Measurements from ENCODE around the gene SLC39A10. TPM values are rescaled to one million over a fixed set of nuclear protein-coding genes. Genes with fewer than 3 reads are reported as not detected.
"Not testable (repeated sequence)": the region's sequence is repeated elsewhere in the genome, so short reads cannot be mapped to it uniquely, and the experiment has no call there.

The SLC39A10 gene
- total RNA-seq, 1 donor from 2014 or later, result 27.2 TPM

GRCh38 chr2:195687320-195688086 lies 30.5 kb downstream of the SLC39A10 start:
- Mint-ChIP-seq H3K27ac (no peak overlapping the region), H3K9me3 (peaks cover 23% of the 10 kb centered on the region), H3K4me1 (ENCODE audit: low read depth) (peaks cover 25% of the 10 kb centered on the region), H3K4me3 (ENCODE audit: low read depth) (no peak overlapping the region), H3K36me3 (ENCODE audit: low read depth) (peaks cover 52% of the 10 kb centered on the region), H3K27me3 (ENCODE audit: low read depth) (no peaks in the 10 kb centered on the region)
- intact Hi-C loops (cut with micrococcal nuclease), result no loop called here
- DNase-seq (ENCODE audit: low spot score), result no peak

DNA sequence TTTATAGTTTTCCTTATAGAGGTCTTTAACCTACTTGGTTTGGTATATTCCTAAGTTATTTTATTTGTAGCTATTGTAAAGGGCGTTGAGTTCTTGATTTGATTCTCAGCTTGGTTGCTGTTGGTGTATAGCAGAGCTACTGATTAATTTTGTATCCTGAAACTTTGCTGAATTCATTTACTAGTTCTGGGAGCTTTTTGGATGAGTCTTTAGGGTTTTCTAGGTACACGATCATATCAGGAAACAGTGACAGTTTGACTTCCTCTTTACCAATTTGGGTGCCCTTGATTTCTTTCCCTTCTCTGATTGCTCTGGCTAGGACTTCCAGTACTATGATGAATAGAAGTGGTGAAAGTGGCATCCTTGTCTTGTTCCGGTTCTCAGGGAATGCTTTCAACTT lies 35.5 kb downstream of the SLC39A10 start:
- H3K27me3 Mint-ChIP-seq (ENCODE audit: low read depth); DNase-seq (ENCODE audit: low spot score); H3K27ac Mint-ChIP-seq; intact Hi-C loops (cut with micrococcal nuclease); H3K4me3 Mint-ChIP-seq (ENCODE audit: low read depth): not testable (repeated sequence)
- H3K36me3 Mint-ChIP-seq (ENCODE audit: low read depth), result peaks cover 48% of the 10 kb centered on the region
- peaks cover 31% of the 10 kb centered on the region for H3K9me3 Mint-ChIP-seq
- peaks cover 19% of the 10 kb centered on the region for H3K4me1 Mint-ChIP-seq (ENCODE audit: low read depth)

- intact Hi-C loops (cut with micrococcal nuclease), result no loop called here
- H3K27me3 Mint-ChIP-seq (ENCODE audit: low read depth), result no peaks in the 10 kb centered on the region
- peaks cover 24% of the 10 kb centered on the region for H3K4me1 Mint-ChIP-seq (ENCODE audit: low read depth)
- no peak overlapping the region for H3K4me3 Mint-ChIP-seq (ENCODE audit: low read depth)
- H3K36me3 Mint-ChIP-seq (ENCODE audit: low read depth), result peaks cover 59% of the 10 kb centered on the region
- H3K27ac Mint-ChIP-seq, result no peak overlapping the region
- no peak for DNase-seq (ENCODE audit: low spot score)
- H3K9me3 Mint-ChIP-seq, result peaks cover 36% of the 10 kb centered on the region
Measured at GRCh38 chr2:195694553-195694952, 37.5 kb downstream of the SLC39A10 start.

GRCh38 chr2:195695002-195695631 lies 38.1 kb downstream of the SLC39A10 start:
- no peak overlapping the region for H3K27ac Mint-ChIP-seq
- intact Hi-C loops (cut with micrococcal nuclease), result no loop called here
- no peak overlapping the region for H3K4me3 Mint-ChIP-seq (ENCODE audit: low read depth)
- H3K9me3 Mint-ChIP-seq, result peaks cover 41% of the 10 kb centered on the region
- peaks cover 62% of the 10 kb centered on the region for H3K36me3 Mint-ChIP-seq (ENCODE audit: low read depth)
- no peaks in the 10 kb centered on the region for H3K27me3 Mint-ChIP-seq (ENCODE audit: low read depth)
- no peak for DNase-seq (ENCODE audit: low spot score)
- H3K4me1 Mint-ChIP-seq (ENCODE audit: low read depth), result peaks cover 24% of the 10 kb centered on the region

- Mint-ChIP-seq H3K4me1 (ENCODE audit: low read depth) (peaks cover 24% of the 10 kb centered on the region), H3K9me3 (peaks cover 41% of the 10 kb centered on the region), H3K27me3 (ENCODE audit: low read depth) (no peaks in the 10 kb centered on the region), H3K4me3 (ENCODE audit: low read depth) (no peak overlapping the region), H3K27ac (no peak overlapping the region), H3K36me3 (ENCODE audit: low read depth) (peaks cover 61% of the 10 kb centered on the region)
- no peak for DNase-seq (ENCODE audit: low spot score)
- intact Hi-C loops (cut with micrococcal nuclease), result no loop called here
Measured at GRCh38 chr2:195696012-195696411, 39.0 kb downstream of the SLC39A10 start.

DNA sequence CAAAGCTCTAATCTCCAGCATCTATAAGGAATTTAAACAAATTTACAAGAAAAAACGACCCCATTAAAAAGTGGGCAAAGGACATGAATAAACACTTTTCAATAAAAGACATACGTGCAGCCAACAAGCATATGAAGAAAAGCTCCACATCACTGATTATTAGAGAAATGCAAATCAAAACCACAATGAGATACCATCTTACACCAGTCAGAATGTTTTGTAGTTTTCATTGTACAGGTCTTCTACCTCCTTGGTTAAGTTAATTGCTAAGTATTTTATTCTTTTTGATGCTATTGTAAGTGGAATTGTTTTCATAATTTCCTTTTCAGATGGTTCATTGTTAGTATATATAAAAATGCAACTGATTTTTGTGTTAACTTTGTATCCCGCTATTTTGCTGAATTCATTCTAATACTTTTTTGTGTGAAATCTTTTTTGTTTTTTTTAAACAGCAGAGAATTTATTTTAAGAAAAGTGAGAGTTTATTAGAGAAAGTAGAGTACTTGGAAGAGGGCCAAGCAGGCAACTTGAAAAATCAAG lies 40.7 kb downstream of the SLC39A10 start:
- H3K4me1 Mint-ChIP-seq (ENCODE audit: low read depth), result peaks cover 12% of the 10 kb centered on the region
- H3K9me3 Mint-ChIP-seq, result peaks cover 31% of the 10 kb centered on the region
- no peak overlapping the region for H3K4me3 Mint-ChIP-seq (ENCODE audit: low read depth)
- no peaks in the 10 kb centered on the region for H3K27me3 Mint-ChIP-seq (ENCODE audit: low read depth)
- DNase-seq (ENCODE audit: low spot score), result no peak
- H3K27ac Mint-ChIP-seq, result no peak overlapping the region
- intact Hi-C loops (cut with micrococcal nuclease), result no loop called here
- H3K36me3 Mint-ChIP-seq (ENCODE audit: low read depth), result peaks cover 57% of the 10 kb centered on the region

DNA sequence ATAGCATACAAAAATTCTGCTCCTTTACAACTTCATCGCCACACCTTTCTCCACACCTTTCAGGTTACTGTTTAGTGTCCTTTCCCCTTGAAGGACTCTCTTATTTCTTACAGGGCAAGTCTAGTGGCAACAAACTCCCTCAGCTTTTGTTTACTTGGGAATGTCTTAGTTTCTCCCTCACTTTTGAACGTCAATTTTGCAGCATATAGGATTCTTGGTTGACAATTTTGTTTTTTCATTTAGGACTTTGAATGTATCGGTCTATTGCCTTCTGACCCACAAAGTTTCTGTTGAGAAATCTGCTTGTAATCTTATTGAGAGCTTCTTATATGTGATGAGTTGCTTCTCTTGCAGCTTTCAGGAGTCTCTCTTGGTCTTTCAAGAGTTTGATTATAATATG lies 43.5 kb downstream of the SLC39A10 start:
- H3K9me3 Mint-ChIP-seq, result peaks cover 23% of the 10 kb centered on the region
- no peaks in the 10 kb centered on the region for H3K27me3 Mint-ChIP-seq (ENCODE audit: low read depth)
- no peak for DNase-seq (ENCODE audit: low spot score)
- H3K4me3 Mint-ChIP-seq (ENCODE audit: low read depth), result no peak overlapping the region
- H3K36me3 Mint-ChIP-seq (ENCODE audit: low read depth), result peaks cover 42% of the 10 kb centered on the region
- intact Hi-C loops (cut with micrococcal nuclease), result no loop called here
- peaks cover 6% of the 10 kb centered on the region for H3K4me1 Mint-ChIP-seq (ENCODE audit: low read depth)
- no peak overlapping the region for H3K27ac Mint-ChIP-seq

DNA sequence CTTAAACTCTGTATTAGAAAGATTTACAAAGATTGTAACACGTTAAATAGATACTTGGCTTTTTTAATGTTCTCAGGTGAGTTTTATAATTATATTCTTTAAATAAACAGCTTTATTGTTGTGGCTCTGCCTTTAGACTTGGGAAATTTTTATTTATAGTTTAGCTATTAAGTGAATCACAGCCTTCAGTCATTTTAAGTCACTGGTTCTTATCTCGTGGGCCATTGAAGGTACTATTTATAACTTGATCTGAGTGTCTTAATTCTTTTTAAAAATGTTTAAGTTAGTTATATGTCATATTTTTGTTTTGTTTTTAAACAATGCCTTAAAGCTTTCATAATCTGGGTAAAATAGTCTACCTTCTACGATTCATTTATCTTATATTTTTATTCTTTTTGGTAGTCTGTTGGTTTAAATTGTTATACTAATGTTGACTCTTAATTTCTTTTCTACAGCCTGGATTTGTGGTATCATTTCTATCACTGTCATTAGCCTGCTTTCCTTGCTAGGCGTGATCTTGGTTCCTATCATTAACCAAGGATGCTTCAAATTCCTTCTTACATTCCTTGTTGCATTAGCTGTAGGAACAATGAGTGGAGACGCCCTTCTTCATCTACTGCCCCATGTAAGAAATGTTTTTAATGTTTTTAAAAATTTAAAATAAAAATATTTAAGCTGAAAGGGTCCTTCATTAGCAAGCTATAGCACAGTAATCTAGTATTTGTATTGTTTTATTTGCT lies 49.3 kb downstream of the SLC39A10 start:
- Mint-ChIP-seq H3K4me1 (ENCODE audit: low read depth) (no peaks in the 10 kb centered on the region), H3K4me3 (ENCODE audit: low read depth) (no peak overlapping the region), H3K27ac (no peak overlapping the region), H3K9me3 (peaks cover 2% of the 10 kb centered on the region), H3K36me3 (ENCODE audit: low read depth) (peaks cover 44% of the 10 kb centered on the region), H3K27me3 (ENCODE audit: low read depth) (no peaks in the 10 kb centered on the region)
- DNase-seq (ENCODE audit: low spot score), result no peak
- intact Hi-C loops (cut with micrococcal nuclease), result no loop called here

DNA sequence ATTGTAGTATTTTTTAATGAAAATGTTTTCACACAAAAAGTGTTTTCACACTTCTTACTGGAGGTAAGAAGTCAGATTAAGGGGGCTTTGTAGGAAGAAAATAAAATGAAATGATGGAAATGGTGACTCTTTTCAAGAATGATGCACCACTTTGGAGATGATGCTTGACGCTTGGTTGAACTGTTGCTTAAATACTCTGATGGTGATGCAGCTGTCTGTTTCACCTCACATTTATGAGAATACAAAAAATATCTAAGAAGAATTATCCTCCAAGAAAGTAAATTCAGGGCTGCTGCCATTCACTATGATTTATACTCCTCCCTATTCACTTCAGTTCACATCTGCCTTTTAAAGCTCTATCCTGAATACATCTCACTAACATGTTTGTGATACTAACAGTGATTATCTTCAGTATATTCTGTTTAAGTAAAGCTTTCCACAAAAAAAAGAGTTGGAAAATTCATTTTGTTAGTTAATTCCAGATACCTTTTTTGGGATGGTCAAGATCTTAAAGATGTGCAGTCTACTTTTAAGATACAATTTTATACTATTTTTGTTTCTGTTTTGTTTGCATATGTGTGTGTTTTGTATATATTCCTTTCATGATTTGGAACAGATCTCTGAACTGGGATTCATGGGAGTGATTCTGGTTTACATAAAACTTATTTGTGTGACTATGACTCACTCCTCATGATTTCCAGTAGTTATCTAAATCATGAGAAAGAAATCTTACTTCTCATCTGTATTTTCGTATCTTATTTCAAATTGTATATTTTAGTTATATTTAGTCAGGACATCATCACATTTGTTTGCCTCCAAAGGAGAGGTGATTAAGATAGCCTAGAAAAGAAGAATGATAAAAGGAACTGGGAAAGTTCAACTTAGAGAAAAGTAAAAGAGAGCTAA lies 53.1 kb downstream of the SLC39A10 start:
- peaks cover 53% of the 10 kb centered on the region for H3K36me3 Mint-ChIP-seq (ENCODE audit: low read depth)
- no peak overlapping the region for H3K4me3 Mint-ChIP-seq (ENCODE audit: low read depth)
- peaks cover 7% of the 10 kb centered on the region for H3K4me1 Mint-ChIP-seq (ENCODE audit: low read depth)
- DNase-seq (ENCODE audit: low spot score), result no peak
- H3K9me3 Mint-ChIP-seq, result no peaks in the 10 kb centered on the region
- intact Hi-C loops (cut with micrococcal nuclease), result no loop called here
- no peak overlapping the region for H3K27ac Mint-ChIP-seq
- no peaks in the 10 kb centered on the region for H3K27me3 Mint-ChIP-seq (ENCODE audit: low read depth)

- Mint-ChIP-seq H3K27me3 (ENCODE audit: low read depth) (no peaks in the 10 kb centered on the region), H3K9me3 (no peaks in the 10 kb centered on the region), H3K27ac (no peak overlapping the region), H3K4me3 (ENCODE audit: low read depth) (no peak overlapping the region), H3K36me3 (ENCODE audit: low read depth) (peaks cover 63% of the 10 kb centered on the region), H3K4me1 (ENCODE audit: low read depth) (peaks cover 7% of the 10 kb centered on the region)
- no peak for DNase-seq (ENCODE audit: low spot score)
- intact Hi-C loops (cut with micrococcal nuclease), result no loop called here
Measured at GRCh38 chr2:195711478-195711877, 54.5 kb downstream of the SLC39A10 start.

GRCh38 chr2:195716466-195716865 lies 59.4 kb downstream of the SLC39A10 start:
- no peaks in the 10 kb centered on the region for H3K9me3 Mint-ChIP-seq
- peaks cover 16% of the 10 kb centered on the region for H3K4me1 Mint-ChIP-seq (ENCODE audit: low read depth)
- no peaks in the 10 kb centered on the region for H3K27me3 Mint-ChIP-seq (ENCODE audit: low read depth)
- H3K36me3 Mint-ChIP-seq (ENCODE audit: low read depth), result peaks cover 64% of the 10 kb centered on the region
- no peak for DNase-seq (ENCODE audit: low spot score)
- intact Hi-C loops (cut with micrococcal nuclease), result no loop called here
- H3K4me3 Mint-ChIP-seq (ENCODE audit: low read depth), result no peak overlapping the region
- no peak overlapping the region for H3K27ac Mint-ChIP-seq

DNA sequence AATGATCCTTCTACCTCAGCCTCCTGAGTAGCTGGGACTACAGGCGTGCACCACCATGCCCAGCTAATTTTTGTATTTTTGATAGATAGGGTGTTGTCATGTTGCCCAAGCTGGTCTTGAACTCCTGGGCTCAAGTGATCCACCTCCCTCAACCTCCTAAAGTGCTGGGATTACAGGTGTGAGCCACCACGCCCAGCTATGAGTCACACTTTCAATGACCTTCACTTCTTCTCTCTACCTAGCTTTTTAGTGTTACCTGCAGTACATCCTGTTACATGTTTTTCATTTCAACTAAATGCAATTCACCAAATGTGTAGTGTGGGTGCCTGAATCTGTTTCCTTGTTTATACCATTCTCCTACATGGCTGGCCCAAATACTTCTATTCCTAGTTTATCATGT lies 64.0 kb downstream of the SLC39A10 start:
- H3K36me3 Mint-ChIP-seq (ENCODE audit: low read depth), result peaks cover 52% of the 10 kb centered on the region
- no peak for DNase-seq (ENCODE audit: low spot score)
- H3K27me3 Mint-ChIP-seq (ENCODE audit: low read depth), result no peaks in the 10 kb centered on the region
- intact Hi-C loops (cut with micrococcal nuclease), result no loop called here
- H3K4me1 Mint-ChIP-seq (ENCODE audit: low read depth), result peaks cover 10% of the 10 kb centered on the region
- H3K9me3 Mint-ChIP-seq, result no peaks in the 10 kb centered on the region
- no peak overlapping the region for H3K4me3 Mint-ChIP-seq (ENCODE audit: low read depth)
- no peak overlapping the region for H3K27ac Mint-ChIP-seq
